Measurements from ENCODE around the gene RHOA. TPM values are rescaled to one million over a fixed set of nuclear protein-coding genes. Genes with fewer than 3 reads are reported as not detected.

The RHOA gene
- total and polyA plus RNA-seq, 2 of the 13 experiments (the other 11 are each of a cell fraction or from before 2014, with no cell fraction given), result 131 to 177 TPM

DNA sequence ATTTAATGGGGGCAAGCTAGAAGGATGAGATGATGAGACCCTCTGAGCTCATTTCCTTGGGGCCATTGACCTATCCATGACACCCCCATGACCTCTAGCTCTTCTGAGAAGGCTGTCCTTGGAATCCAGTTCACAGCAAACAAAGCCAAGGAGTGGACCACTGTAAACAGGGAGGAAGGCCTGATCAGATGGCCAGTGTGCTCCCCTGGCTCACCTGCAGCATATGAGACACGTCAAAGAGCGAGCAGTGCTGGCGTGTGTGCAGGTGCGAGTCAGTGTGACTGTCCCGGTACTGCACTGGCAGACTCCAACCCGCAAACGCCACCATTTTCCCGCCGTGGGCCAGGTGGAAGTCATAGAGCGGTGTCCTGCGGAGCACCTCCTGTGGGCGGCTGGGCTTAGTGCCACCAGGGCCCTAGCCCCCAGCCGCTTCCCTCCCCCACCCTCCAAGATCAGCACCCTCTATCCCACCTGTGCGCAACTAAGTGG, 10.2 kb upstream of the RHOA start (continued):
- no peak for TF ChIP-seq NCOR1 (IDR thresholded peaks at IDR 0.05; ENCODE audit: borderline replicate concordance, low read length)
- no peak for TF ChIP-seq ZNF558 (CRISPR knock-in tag; IDR thresholded peaks at IDR 0.05; ENCODE audit: borderline replicate concordance)
- no peak for TF ChIP-seq ZFP36 (IDR thresholded peaks at IDR 0.05; ENCODE audit: borderline replicate concordance, low read depth, low read length, partially characterized antibody)
- no peak for TF ChIP-seq ZNF557 (CRISPR knock-in tag; IDR thresholded peaks at IDR 0.05)
- 0 out of 2 replicates have a peak, but pooled peaks have one; percentile 60 for TF ChIP-seq ATF5 (CRISPR knock-in tag; IDR thresholded peaks at IDR 0.05; ENCODE audit: low read depth)
- no peak for TF ChIP-seq ZNF101 (CRISPR knock-in tag; IDR thresholded peaks at IDR 0.05; ENCODE audit: borderline replicate concordance, low read depth)
- TF ChIP-seq CBFB (CRISPR knock-in tag; IDR thresholded peaks at IDR 0.05), result no peak
- TF ChIP-seq STAG1 (CRISPR knock-in tag; IDR thresholded peaks at IDR 0.05), result no peak
- TF ChIP-seq MYPOP (CRISPR knock-in tag; IDR thresholded peaks at IDR 0.05), result no peak
- no peak for TF ChIP-seq REL (CRISPR knock-in tag; conservative IDR thresholded peaks at IDR 0.05)
- no peak for TF ChIP-seq YEATS2 (CRISPR knock-in tag; IDR thresholded peaks at IDR 0.05; ENCODE audit: borderline replicate concordance)
- no peak for TF ChIP-seq TARDBP (CRISPR knock-in tag; IDR thresholded peaks at IDR 0.05)
- TF ChIP-seq DBP (CRISPR knock-in tag; IDR thresholded peaks at IDR 0.05; ENCODE audit: not compliant biosample characterization), result no peak
- no peak for TF ChIP-seq RBM39 (IDR thresholded peaks at IDR 0.05; ENCODE audit: low read depth, low read length, poor library complexity, severe bottlenecking)
- TF ChIP-seq ETV6 (CRISPR knock-in tag; conservative IDR thresholded peaks at IDR 0.05), result 0 out of 2 replicates have a peak, but pooled peaks have one; percentile 6
- TF ChIP-seq, protein P1, sequence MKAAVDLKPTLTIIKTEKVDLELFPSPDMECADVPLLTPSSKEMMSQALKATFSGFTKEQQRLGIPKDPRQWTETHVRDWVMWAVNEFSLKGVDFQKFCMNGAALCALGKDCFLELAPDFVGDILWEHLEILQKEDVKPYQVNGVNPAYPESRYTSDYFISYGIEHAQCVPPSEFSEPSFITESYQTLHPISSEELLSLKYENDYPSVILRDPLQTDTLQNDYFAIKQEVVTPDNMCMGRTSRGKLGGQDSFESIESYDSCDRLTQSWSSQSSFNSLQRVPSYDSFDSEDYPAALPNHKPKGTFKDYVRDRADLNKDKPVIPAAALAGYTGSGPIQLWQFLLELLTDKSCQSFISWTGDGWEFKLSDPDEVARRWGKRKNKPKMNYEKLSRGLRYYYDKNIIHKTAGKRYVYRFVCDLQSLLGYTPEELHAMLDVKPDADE (CRISPR knock-in tag; IDR thresholded peaks at IDR 0.05), result no peak
- TF ChIP-seq ISX (CRISPR knock-in tag; conservative IDR thresholded peaks at IDR 0.05), result no peak
- no peak for TF ChIP-seq ZNF503 (CRISPR knock-in tag; IDR thresholded peaks at IDR 0.05)
- TF ChIP-seq FOXA1 (IDR thresholded peaks at IDR 0.05), result no peak
- peak; percentile 20; the same call in 1 of the 2 replicates for TF ChIP-seq FOXA1 (CRISPR knock-in tag; IDR thresholded peaks at IDR 0.05)
- TF ChIP-seq RORA (CRISPR knock-in tag; IDR thresholded peaks at IDR 0.05), result no peak
- no peak for TF ChIP-seq XRCC5 (optimal IDR thresholded peaks at IDR 0.05; ENCODE audit: low read length)
- TF ChIP-seq SUZ12 (IDR thresholded peaks at IDR 0.05; ENCODE audit: low read depth, low read length), result no peak
- TF ChIP-seq ZNF724P (CRISPR knock-in tag; IDR thresholded peaks at IDR 0.05; ENCODE audit: borderline replicate concordance), result no peak
- no peak for TF ChIP-seq ZNF224 (CRISPR knock-in tag; IDR thresholded peaks at IDR 0.05)
